Activated T-cell treated with anti-CD3 and anti-CD28 coated beads, Interleukin-2, amount 50 U/mL, for 4 hours (primary cell): Measurements from ENCODE around the gene AGXT. TPM values are rescaled to one million over a fixed set of nuclear protein-coding genes. Genes with fewer than 3 reads are reported as not detected.

Source experiments
- ATAC-seq, 2 donors: fragments of 200-7000 bp; cut with Tn5 transposase; one replicate each; pipeline ENCODE4 v1.10.0; 2021
- DNase-seq: peaks from one replicate; pipeline ENCODE4 v3.0.0-alpha.2; 2020
- H3K27me3 Mint-ChIP-seq: one replicate; pipeline ENCODE4 v1.8.0; 2021; ENCODE audit warnings: low read depth, mixed read lengths
- H3K36me3 Mint-ChIP-seq: one replicate; pipeline ENCODE4 v1.8.0; 2022; ENCODE audit warnings: mixed read lengths; ENCODE audit not compliant: insufficient read depth
- H3K4me1 Mint-ChIP-seq: one replicate; pipeline ENCODE4 v1.8.0; 2021; ENCODE audit warnings: low read depth, mixed read lengths
- H3K4me3 Mint-ChIP-seq: one replicate; pipeline ENCODE4 v1.8.0; 2021; ENCODE audit warnings: mild to moderate bottlenecking, moderate library complexity, mixed read lengths
- H3K9me3 Mint-ChIP-seq: one replicate; pipeline ENCODE4 v1.8.0; 2021; ENCODE audit warnings: mixed read lengths
- total RNA-seq, 3 donors: library from RNA; stranded (reverse); gene quantifications; one replicate each; pipeline ENCODE4 v1.2.1, GENCODE V29; 2021

The AGXT gene
- total RNA-seq, 3 donors from 2014 or later: 0.33 to 0.43 (median 0.34) TPM

DNA sequence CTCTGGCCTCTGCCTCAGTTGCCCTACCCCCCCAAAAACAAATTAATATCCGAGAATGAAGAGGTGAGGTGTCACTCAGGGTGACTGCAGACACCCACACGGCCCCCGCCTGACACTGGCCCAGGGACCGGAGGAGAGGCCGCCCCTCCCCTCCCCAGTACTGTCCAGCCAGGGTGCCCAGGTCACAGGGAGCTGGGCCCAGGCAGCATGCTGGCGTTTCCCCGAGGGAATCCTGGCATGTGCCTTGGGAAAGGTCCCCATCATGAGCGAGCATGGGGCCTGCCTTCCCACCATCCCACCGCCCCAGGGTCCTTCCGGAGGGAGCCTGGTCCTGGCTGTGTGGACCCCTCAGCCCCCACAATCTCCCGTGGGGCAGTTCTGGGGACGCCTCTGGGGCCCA lies 24.3 kb downstream of the AGXT start:
- no peak overlapping the region for H3K4me3 Mint-ChIP-seq
- no peaks in the 10 kb centered on the region for H3K9me3 Mint-ChIP-seq
- H3K27me3 Mint-ChIP-seq: peaks cover 4% of the 10 kb centered on the region
- H3K36me3 Mint-ChIP-seq: no peaks in the 10 kb centered on the region
- no peak for ATAC-seq
- DNase-seq: no peak
- peaks cover 2% of the 10 kb centered on the region for H3K4me1 Mint-ChIP-seq

DNA sequence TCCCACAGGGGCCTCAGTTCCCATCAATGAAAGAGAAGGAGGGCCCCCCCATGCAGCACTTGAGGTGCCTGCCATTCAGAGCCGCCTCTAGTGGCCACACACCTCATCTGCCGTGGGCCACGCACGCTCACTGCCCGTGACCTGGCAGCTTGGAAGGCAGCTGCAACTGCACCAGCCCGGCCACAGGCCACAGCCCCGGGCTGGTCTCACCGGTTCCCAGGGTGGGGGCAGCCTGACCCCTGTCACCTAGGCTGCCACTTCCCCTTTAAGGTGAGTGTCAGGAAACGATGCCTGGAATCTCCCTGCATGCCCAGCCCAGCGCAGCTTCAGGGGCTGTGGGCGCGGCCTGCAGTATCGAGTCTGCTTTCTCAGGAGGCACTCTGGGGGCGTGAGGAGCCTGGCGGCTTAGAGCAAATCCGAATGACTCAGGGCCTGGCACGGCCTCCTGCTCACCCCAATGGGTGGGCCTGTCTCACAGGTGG lies 24.8 kb downstream of the AGXT start:
- ATAC-seq (peak in 1 of 2 donors; percentile 90), DNase-seq (no peak)
- Mint-ChIP-seq H3K9me3 (no peaks in the 10 kb centered on the region), H3K36me3 (no peaks in the 10 kb centered on the region), H3K4me3 (no peak overlapping the region), H3K4me1 (peaks cover 2% of the 10 kb centered on the region), H3K27me3 (peaks cover 6% of the 10 kb centered on the region)

GRCh38 chr2:240894006-240894405 lies 25.4 kb downstream of the AGXT start:
- peaks cover 2% of the 10 kb centered on the region for H3K4me1 Mint-ChIP-seq
- ATAC-seq (peak in 1 of 2 donors; percentile 4), DNase-seq (no peak)

DNA sequence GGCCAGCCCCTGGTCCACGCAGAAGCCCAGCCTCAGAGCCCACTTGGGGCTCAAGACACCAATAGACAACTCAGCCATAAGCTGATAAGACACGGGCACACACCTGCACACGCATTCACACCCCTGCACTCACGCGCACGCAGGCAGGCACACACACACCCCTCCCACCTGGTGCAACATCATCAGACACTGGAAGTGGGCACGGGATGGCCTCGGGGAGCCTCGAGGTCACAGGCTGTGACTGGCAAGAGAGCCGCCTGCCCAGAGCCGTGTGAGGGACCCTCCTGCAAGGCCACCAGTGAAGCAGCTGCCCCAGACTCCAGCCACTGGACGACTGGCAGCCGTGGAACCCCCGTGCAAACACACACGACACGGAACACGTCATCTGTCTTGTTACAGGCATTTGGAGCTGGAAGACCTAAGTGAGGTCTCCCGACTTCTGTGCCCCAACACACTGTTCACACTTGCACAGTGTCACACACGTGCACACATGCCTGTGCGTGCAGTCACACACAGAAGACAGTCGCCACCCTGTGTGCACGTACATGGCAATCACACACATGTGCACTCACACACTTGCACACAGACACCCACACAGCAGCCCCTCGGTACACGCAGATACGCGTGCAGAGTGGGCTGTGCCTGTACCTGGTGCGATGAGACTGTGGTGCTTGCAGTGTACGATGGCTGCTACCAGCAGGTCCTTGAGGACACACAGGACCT lies 26.4 kb downstream of the AGXT start:
- DNase-seq: no peak
- ATAC-seq: no peak
- H3K27me3 Mint-ChIP-seq: peaks cover 9% of the 10 kb centered on the region
- H3K36me3 Mint-ChIP-seq: no peaks in the 10 kb centered on the region
- peaks cover 2% of the 10 kb centered on the region for H3K4me1 Mint-ChIP-seq
- no peak overlapping the region for H3K4me3 Mint-ChIP-seq
- no peaks in the 10 kb centered on the region for H3K9me3 Mint-ChIP-seq

More at GRCh38 chr2:240894006-240894405, 25.4 kb downstream of the AGXT start:
- H3K9me3 Mint-ChIP-seq: no peaks in the 10 kb centered on the region
- no peak overlapping the region for H3K4me3 Mint-ChIP-seq
- H3K36me3 Mint-ChIP-seq: no peaks in the 10 kb centered on the region
- H3K27me3 Mint-ChIP-seq: peaks cover 8% of the 10 kb centered on the region

- H3K27me3 Mint-ChIP-seq: peaks cover 9% of the 10 kb centered on the region
- DNase-seq (no peak), ATAC-seq (no peak)
- peaks cover 2% of the 10 kb centered on the region for H3K4me1 Mint-ChIP-seq
- H3K4me3 Mint-ChIP-seq: no peak within 1 kb of the TSS
- no peaks in the 10 kb centered on the region for H3K9me3 Mint-ChIP-seq
- no peaks in the 10 kb centered on the region for H3K36me3 Mint-ChIP-seq
Measured at GRCh38 chr2:240895656-240896388, 27.2 kb downstream of the AGXT start, which contains the start of gene MAB21L4. MAB21L4 (minus strand) TSS chr2:240896156; CDS start chr2:240895997, 159 bp downstream.

DNA sequence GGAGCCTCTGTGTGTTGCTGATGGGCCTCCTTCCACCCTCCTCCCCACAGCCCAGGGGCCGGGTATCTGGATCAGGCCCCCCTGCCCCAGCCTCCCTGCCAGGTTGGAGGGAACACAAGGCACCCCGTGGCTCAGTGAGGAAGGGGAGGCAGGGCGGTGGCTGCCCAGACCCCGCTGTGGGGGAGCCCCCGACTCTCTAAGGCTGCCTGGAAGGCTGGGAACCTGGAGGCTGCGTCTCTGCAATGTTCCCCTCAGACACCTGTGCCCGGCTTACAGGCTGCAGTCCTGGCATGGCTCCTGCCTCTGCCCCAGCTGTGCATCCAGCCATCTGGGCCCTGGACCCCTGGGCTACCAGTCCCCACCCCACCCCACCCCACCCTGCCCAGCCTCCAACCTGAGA lies 27.8 kb downstream of the AGXT start:
- peaks cover 9% of the 10 kb centered on the region for H3K27me3 Mint-ChIP-seq
- ATAC-seq: no peak

DNA sequence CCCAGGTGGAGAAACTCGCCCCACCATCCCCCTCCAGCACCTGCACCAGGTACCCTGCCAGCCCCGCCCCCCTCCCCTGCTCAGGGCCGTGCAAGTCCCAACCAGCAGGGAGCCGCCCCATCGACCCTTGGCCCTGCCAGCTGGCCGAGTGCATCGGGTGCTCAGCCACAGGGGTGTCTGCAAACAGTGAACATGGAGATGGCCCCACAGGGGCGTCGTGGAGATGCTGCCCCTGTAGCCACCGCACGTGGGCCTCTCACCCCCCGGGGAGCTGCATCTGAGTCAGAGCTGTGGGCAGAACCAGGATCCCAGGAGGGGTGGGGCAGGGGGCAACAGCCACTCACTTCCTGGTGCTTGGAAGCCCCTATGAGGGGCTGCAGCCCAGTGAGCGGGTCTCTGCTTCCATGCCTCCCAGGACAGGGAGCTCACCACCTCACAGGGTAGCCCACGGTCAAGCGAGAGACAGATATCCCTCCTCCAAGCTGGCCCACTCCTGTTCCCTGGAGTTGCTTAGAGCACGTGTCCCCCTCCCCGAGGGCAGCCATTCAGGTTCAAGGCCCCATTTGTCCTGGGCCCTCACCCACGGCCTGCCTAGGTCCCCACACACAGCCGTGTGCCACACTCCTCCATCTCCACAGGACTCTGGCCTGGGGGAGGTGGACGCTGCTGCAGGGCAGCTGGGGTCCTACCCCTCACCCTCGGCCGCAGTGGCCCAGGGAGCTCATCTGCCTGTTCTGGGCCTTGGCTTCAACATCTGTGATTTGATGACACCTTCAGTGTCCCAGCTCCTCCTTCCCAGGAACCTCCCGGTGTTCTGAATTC lies 28.5 kb downstream of the AGXT start:
- ATAC-seq: no peak
- no peak for DNase-seq
- Mint-ChIP-seq H3K36me3 (no peaks in the 10 kb centered on the region), H3K9me3 (no peaks in the 10 kb centered on the region), H3K4me1 (peaks cover 2% of the 10 kb centered on the region), H3K4me3 (no peak overlapping the region), H3K27me3 (peaks cover 9% of the 10 kb centered on the region)

More for the DNA sequence above, 27.8 kb downstream of the AGXT start:
- H3K4me3 Mint-ChIP-seq: no peak overlapping the region
- H3K4me1 Mint-ChIP-seq: peaks cover 2% of the 10 kb centered on the region
- no peaks in the 10 kb centered on the region for H3K9me3 Mint-ChIP-seq
- no peaks in the 10 kb centered on the region for H3K36me3 Mint-ChIP-seq
- DNase-seq: no peak

GRCh38 chr2:240898108-240898730 lies 29.6 kb downstream of the AGXT start:
- Mint-ChIP-seq H3K36me3 (no peaks in the 10 kb centered on the region), H3K4me1 (peaks cover 2% of the 10 kb centered on the region), H3K27me3 (peaks cover 9% of the 10 kb centered on the region), H3K9me3 (no peaks in the 10 kb centered on the region), H3K4me3 (no peak overlapping the region)
- no peak for ATAC-seq
- no peak for DNase-seq

DNA sequence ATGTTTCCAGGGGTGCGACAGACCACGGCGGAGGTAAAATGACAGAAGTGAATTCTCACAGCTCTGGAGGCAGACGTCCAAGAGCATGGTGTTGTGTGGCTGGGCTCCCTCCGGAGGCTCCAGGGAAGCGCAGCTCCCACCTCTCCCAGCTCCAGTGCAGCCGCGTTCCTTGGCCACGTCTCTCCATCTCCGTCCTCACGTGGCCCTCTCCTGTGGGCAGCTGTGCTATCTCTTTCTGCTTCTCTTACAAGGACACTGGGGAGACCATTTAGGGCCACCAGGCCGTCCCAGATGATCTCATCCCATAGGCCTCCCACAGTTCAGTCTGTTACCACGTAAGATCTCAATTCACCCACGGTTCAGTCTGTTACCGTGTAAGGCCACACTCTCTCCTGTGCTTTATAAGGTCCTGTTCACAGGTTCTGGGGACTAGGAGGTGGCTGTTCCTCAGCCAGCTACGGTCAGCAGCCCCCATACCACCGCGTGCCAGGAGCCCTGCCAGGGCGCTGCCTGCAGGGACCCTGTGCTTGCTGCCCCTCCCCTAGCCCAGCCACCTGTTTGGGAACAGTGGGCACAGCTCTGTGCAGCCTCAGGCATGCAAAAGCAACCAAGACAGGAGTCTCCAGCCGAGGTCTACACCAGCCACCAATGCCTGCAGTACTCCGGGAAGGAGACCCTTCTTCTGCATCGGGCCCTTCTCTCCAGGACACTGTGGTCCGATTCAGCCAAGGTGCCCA lies 30.3 kb downstream of the AGXT start:
- H3K4me1 Mint-ChIP-seq: no peaks in the 10 kb centered on the region
- H3K9me3 Mint-ChIP-seq: no peaks in the 10 kb centered on the region
- ATAC-seq (no peak), DNase-seq (no peak)
- no peak overlapping the region for H3K4me3 Mint-ChIP-seq
- H3K36me3 Mint-ChIP-seq: no peaks in the 10 kb centered on the region
- peaks cover 9% of the 10 kb centered on the region for H3K27me3 Mint-ChIP-seq

DNA sequence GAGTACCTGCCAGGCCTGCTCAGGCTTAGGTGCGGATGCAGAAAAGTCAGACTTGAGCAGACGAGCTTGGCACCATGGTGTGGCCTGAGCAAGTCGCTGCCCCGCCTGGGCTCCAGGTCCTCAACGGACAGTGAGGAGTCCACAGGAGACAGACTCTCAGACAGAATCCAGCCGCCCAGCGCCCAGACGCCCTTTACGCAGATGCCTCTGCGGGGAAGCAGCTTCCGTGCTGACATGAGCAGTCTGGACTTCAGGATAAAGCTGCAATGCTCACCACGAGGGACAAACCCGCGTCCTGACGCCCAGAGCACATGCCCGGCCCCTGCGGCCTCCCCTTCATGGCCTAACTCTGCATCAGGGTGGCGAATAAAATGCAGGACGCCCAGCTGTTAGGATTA lies 30.8 kb downstream of the AGXT start:
- Mint-ChIP-seq H3K9me3 (no peaks in the 10 kb centered on the region), H3K36me3 (no peaks in the 10 kb centered on the region), H3K4me3 (no peak overlapping the region), H3K4me1 (no peaks in the 10 kb centered on the region), H3K27me3 (peaks cover 9% of the 10 kb centered on the region)
- DNase-seq (no peak), ATAC-seq (no peak)

GRCh38 chr2:240900141-240900860 lies 31.7 kb downstream of the AGXT start:
- H3K36me3 Mint-ChIP-seq: no peaks in the 10 kb centered on the region
- H3K4me3 Mint-ChIP-seq: no peak overlapping the region
- H3K27me3 Mint-ChIP-seq: peaks cover 9% of the 10 kb centered on the region
- DNase-seq (no peak), ATAC-seq (no peak)
- no peaks in the 10 kb centered on the region for H3K4me1 Mint-ChIP-seq
- no peaks in the 10 kb centered on the region for H3K9me3 Mint-ChIP-seq

GRCh38 chr2:240901986-240902614 lies 33.5 kb downstream of the AGXT start:
- H3K4me1 Mint-ChIP-seq: no peaks in the 10 kb centered on the region
- H3K36me3 Mint-ChIP-seq: no peaks in the 10 kb centered on the region

More at GRCh38 chr2:240901986-240902614, 33.5 kb downstream of the AGXT start:
- ATAC-seq (no peak), DNase-seq (no peak)
- Mint-ChIP-seq H3K4me3 (no peak overlapping the region), H3K9me3 (no peaks in the 10 kb centered on the region), H3K27me3 (peaks cover 11% of the 10 kb centered on the region)
